CD4-positive, alpha-beta T cell treated with Interleukin-4 for 4 hours (primary cell): ENCODE measurements around the gene HIC2.
"Not testable (repeated sequence)": the region's sequence is repeated elsewhere in the genome, so short reads cannot be mapped to it uniquely, and the experiment has no call there.

Experiments used
- DNase-seq: peaks from one replicate; pipeline ENCODE4 v3.0.0-alpha.2; 2020

The HIC2 gene

GRCh38 chr22:21497984-21498383 is 80.8 kb downstream of the HIC2 start:
- DNase-seq = not testable (repeated sequence)

DNA sequence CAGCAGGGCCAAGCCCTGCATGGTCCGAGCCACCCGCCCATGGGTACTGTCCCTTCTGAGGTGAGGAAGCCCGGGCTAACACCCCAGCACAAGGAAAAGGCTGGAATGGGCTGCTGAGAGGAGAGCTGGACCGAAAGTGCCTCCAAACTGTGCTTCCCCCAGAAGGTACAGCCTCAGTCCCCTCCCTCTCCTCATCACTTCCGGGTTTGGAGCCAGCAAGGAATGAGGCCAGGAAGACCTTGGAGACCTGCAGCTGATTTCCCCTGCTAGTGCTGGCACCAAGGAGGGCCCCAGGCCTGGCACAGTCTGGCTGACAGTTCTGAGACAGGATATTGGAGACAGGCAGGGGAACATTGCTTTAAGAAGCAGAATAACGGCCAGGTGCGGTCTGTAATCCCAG is 81.3 kb downstream of the HIC2 start:
- not testable (repeated sequence) for DNase-seq

- not testable (repeated sequence) for DNase-seq
Measured at GRCh38 chr22:21499623-21500506, 82.7 kb downstream of the HIC2 start.
